Activated naive CD4-positive, alpha-beta T cell treated with anti-CD3 and anti-CD28 coated beads, Interleukin-2, amount 50 U/mL, for 16 hours (primary cell): ENCODE measurements around the gene KDM3B.

ENCODE experiments used
- DNase-seq: peaks from one replicate; pipeline ENCODE4 v3.0.0-alpha.2; 2020

The KDM3B gene

DNA sequence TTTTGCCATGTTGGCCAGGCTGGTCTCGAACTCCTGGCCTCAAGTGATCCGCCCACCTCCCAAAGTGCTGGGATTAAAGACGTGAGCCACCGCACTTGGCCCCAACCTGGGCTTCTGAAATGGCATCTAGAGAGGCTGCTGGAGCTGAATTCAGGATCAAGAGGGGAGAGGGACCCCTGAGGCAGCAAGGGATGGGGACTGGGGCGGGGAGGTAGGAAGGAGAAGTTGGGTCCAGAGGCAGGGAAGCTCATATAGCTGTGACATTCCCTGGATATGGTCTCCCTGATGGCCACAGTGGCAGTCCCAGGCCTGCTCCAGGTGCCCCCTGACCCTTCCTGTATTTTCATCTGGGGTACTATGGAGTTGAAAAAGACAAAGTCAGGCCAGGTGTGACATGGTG lies 98.5 kb downstream of the KDM3B start:
- DNase-seq: no peak

DNA sequence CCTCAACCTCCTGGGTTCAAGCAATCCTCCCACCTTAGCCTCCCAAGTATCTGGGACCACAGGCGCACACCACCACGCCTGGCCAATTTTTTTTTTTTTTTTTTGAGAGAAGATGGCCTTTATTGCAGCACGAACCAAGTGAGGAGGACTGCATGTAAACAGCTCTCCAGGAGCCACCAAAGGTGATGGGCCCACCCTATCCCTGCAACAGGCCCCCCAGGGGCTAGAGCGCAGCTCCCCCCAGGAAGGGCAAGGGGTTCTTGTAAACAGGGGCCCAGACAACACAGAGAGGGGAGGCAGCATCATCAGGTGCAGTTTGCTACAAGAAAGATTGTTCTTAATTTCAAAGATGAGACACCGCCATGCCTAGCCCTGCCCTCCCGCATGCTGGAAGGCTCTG lies 100.2 kb downstream of the KDM3B start:
- DNase-seq: no peak

DNA sequence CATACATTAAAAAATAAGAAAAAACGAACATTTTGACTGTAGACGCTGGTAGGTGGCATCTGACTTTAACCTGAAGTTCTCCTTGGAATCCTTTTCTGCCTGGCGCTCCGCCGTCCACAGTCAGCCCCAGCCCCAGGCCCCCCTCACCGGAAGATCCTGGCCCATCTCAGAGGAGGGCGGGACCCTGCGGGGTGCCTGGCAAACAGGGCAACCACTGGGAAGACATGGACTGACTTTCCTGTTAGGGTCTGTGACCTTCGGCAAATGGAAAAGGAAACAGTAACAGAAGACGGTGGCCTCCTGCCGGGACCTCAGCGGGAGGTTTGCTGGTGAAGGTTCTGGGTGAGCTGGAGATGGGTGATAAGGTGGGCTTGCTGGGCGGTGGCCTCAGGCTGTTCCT lies 101.1 kb downstream of the KDM3B start:
- no peak for DNase-seq

DNA sequence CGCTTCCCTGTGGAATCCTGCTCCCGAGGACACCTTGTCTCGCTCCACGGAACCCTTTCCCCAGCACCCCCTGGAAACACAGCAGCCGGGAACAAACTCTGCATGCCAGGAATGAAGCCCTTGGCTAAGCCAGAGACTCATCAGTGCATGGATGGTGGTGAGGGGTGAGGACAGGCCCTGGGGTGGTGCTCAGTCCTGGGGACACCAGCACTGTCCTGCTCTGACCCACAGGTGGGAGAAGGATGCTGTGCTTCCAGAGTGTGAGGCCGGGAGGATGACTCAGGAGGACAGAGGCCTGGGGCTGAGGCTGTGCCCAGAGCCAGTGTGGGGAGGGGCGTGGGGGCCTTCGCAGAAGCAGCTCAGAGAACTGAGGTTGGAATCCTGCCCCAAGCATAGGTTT lies 101.6 kb downstream of the KDM3B start:
- DNase-seq: no peak

DNA sequence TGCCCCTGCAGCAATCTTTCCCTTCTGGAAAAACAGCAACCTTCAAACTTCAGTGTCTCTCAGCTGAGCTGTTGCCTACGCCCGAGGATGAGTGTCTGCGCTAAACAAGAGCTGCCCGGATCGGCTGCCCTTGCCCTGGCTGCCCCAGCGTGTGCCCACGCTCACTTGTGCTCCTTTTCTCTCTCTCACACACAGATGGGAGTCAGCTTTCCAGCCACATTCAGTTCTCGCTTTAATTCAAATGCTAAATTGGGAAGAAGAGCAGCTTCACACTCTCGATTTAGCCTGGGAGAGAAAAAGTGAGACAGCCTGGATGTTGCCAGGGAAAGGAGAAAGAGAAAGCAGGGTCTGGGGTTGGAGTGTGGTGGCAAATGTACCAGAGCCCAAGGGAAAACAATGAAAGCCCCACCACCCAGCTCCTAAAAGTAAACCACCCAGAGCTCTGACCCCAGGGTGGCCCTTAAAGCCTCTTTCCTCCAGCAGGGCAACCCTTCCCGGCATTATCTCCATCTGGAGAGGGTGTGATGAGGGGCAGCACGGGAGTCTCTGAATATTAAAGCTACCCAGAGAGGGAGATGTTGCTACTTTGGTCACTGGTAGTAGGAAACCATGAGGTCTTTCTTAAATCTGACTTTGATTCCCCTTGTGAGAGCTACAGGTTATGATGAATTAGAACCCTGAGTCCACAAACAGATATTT lies 102.9 kb downstream of the KDM3B start:
- DNase-seq: no peak

DNA sequence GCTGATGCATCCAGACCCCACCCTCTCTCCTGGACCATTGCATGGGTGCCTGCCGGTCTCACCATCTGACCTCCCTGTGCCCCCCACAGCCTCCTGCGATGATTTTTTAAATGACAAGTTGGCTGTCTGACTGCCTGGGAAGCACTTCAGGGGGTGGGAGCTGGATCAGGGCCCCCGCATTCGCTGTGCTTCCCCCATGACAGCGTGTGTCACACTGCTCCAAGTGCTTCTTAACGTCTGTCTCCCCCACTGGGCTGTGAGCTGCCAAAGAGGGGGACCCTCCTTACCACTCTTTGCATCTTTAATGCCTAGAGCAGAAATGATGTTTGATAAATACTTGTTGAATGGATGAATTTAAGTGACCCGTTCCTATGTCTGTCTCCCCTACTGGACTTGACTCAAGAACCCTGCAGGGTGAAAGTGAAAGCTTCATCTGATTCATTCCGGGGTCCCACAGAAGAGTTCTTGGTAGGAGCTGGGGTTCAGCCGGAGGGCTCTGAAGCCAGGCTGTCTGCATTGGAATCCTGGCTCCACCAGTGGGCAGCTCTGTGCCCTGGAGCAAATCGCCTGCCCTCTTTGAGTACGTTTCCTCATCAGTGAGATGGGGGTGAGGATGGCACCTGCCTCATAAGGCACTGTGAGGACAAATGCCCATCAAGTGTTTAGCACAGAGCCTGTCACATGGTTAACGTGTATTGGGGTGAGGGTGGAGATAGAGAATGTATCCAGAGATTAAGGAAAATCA lies 105.2 kb downstream of the KDM3B start:
- no peak for DNase-seq

DNA sequence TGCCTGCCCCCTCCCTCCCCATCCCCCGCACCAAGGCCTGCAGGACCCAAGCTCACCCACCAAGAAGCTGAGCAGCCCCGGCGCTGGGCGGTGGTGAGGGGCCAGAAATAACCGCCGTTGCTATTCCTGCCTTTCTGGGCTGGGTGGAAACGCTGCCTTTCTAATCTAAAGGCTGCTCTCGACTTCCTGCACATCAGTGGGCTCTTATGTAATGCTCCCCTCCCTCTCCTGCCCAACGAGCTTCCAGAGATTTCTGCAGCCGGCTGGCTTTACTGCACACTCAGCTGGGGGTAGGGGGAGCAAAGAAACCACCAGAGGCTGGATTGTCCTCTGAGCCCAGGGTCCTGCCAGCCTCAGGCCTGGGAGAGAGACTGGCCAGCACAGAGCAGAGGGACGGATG lies 105.9 kb downstream of the KDM3B start:
- DNase-seq: no peak

DNA sequence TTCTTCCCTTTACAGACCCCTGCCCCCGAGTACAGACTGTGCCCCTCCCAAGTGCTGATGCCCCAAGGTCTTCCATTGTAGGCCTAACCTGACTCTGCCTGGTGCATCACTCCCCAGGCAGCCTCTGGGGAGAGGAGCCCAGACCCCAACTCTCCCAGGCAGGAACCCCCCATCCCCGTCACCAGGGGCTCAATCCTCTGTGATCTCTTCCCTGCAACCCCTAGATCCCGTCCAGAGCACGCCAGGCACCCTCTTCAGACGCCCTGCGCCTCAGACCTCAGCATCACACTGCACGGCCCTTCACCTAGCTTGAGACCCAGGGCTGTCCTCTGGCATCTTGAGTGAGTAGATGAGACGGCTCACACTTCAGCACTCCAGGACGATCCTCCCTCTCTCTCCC lies 106.4 kb downstream of the KDM3B start:
- no peak for DNase-seq

DNA sequence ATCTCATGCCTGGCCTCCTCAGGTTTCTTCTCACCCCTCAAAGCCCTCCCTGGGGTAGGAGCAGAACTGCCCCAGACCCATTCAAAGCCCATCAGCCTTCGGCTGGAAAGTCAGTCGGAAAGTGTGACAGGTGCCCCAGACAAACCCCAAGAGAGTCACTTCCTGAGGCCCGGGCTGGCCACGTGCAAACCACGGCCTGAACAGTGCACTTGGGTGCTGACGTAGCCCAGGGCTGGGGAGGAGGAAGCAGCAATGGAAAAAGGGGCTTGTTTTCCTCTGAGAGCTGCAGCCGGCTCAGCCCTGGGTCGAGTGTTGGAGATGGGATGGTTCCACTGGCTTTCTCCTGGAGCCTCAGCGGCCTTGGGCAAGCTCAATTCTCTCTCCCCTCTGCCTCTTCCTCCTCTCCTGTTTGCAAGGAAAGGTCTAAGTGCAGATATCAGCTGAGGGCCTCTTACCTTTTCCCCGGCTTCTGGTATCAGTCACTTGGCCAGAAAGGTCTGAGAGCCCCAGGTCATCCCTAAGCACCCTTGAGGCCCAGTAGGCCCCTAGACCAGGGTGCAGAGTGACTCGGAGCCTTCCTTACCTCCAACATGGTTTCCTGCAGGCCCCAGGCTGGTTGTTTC lies 106.9 kb downstream of the KDM3B start:
- DNase-seq: peak; percentile 81

DNA sequence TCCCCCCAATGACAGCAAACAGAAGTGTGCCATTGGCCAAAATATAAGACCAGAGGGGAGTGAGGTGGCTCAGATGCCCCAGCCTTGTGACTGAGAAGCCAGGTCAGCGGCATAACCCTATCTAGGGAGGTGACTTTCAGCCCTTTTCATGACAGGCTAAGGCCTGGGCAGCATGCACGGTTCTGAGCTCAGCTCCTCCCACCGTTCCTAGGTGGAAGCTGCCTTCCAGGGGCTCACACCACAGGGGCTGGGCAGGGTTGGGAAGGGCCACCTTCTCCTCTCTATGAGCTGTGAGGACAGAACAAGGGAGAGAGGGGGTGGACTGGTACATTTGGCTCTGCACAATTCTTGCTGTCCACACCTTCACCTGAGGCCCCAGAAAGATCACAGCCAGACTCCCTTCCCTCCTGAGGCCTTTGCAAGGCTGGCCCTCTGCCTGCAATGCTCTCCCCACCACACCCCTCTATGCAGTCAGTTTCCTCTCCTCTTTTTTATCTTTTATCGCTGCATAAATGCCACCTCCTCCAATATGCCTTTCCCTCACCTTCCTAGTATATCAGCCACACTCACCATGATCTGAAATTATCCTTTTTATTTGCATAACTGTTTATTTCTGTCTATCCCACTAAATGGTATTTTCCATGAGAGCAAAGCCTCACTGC lies 107.7 kb downstream of the KDM3B start:
- DNase-seq: no peak

DNA sequence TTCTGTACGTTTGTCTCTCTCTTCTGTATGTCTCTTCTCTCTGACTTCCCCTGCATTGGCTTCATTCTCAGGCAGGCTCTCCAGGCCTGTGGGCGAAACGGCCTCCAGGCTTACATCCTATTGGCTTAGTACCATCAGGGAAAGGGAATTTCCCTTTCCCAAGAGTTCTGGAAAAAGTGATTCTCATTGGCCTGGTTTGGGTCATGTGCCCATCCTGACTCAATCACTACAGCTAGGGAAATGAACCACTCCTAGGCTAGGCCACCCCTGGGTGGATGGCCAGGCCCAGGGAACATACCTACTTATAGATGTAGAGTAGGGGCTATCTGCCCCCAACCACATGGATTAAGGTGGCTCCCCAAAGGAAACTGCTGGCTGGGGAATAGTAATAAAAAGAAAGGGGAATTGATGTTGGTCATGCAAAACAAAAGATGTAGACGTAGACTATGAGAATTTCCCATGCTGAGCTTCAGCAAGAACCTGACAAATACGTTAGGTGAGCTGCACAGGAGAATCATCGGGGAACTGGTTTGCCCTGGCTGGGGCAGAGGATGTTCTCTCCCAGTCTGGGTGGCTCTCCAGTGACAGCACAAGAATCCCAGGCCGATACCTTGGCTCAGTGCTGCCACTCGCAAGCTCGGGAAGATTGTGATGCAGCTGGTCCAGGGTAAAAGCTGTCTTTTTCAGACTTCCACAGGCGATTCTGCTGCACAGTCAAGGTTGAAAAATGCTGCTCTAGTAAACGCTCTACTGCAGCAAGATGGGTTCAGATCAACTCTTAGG lies 109.0 kb downstream of the KDM3B start:
- DNase-seq: no peak

DNA sequence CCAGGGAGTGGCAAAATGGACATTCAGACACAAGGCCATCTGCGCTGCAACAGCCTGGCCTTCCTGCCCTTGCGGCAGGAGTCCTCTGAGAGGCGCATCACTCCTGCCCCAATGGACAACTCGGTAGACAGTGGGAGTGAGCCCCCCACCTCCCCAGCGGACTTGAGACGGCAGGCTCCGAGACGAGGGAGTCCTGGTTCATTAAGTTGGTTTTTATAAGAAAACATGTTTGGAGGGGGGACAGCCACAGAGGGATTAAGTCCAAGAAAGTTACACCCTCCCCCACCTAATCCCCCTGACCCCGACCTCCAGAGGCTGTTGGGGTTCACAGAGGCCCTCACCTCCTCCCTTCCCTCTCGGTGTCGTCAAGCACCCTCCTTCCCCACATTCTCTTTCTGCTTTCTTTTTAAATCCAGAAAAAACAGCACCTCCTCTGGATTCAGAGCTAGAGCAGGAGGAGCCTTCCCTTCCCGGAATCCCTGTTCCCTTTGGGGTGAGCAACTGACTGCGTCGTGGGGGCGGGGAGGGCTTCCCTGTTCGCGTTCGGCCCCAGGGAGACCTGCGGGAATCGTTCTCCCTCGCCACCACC lies 111.0 kb downstream of the KDM3B start:
- DNase-seq: no peak

DNA sequence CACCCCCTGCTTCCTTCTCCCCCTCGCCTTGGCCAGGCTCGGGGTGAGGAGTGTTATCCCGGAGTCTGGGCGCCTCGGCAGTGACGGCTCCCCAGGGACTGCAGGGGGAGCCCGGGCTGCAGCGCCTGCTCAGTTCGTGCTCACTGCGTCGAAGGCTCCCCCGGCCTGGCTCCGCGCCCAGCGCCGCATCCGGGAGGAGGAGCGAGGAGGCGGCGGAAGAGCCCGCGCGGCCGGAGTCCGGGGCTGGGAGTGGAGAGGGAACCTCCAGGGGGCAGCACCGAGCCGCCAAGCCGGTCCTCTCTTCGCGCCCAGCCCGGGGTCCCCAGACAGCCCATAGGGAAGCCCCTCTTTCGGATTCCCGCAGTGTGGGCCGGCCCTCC lies 111.5 kb downstream of the KDM3B start:
- peak; percentile 93 for DNase-seq

DNA sequence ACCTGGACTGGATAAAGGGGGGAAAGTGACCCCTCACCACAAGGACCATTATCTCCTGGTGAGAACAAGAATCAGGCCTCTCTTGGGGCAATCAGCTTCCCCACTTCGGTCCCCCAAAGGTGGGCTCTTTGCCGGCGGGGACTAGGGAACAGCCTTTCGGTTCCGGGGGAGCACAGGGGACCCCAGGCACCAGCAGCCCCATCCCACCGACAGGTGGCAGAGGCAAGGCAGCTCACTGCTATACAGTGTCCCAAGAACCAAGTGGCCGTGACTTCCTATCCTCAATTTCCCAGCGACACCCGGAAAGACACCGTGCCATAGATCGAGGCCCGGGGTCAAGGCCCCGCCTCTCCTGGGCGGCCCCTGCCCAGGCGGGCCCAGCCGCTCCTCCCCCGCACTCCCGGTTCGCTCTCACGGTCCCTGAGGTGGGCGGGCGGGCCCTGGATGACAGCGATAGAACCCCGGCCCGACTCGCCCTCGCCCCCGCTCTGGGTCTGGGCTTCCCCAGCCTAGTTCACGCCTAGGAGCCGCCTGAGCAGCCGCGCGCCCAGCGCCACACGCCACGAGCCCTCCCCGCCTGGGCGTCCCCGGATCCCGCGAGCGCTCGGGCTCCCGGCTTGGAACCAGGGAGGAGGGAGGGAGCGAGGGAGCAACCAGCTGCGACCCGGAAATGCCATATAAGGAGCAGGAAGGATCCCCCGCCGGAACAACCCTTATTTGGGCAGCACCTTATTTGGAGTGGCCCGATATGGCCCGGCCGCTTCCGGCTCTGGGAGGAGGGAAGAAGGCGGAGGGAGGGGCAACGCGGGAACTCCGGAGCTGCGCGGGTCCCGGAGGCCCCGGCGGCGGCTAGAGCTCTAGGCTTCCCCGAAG lies 112.1 kb downstream of the KDM3B start:
- DNase-seq: peak; percentile 92

DNA sequence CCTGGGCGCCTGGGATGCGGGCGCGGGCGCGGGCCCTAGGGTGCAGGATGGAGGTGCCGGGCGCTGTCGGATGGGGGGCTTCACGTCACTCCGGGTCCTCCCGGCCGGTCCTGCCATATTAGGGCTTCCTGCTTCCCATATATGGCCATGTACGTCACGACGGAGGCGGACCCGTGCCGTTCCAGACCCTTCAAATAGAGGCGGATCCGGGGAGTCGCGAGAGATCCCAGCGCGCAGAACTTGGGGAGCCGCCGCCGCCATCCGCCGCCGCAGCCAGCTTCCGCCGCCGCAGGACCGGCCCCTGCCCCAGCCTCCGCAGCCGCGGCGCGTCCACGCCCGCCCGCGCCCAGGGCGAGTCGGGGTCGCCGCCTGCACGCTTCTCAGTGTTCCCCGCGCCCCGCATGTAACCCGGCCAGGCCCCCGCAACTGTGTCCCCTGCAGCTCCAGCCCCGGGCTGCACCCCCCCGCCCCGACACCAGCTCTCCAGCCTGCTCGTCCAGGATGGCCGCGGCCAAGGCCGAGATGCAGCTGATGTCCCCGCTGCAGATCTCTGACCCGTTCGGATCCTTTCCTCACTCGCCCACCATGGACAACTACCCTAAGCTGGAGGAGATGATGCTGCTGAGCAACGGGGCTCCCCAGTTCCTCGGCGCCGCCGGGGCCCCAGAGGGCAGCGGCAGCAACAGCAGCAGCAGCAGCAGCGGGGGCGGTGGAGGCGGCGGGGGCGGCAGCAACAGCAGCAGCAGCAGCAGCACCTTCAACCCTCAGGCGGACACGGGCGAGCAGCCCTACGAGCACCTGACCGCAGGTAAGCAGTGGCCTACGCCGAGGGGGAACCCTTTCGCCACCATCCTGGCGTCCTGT lies 113.0 kb downstream of the KDM3B start, which contains the start of gene EGR1:
Gene EGR1 (plus strand): TSS at position 219 of the 864 bp plus-strand sequence. CDS start 283 bp downstream, at position 502.
- peak; percentile 91 for DNase-seq

DNA sequence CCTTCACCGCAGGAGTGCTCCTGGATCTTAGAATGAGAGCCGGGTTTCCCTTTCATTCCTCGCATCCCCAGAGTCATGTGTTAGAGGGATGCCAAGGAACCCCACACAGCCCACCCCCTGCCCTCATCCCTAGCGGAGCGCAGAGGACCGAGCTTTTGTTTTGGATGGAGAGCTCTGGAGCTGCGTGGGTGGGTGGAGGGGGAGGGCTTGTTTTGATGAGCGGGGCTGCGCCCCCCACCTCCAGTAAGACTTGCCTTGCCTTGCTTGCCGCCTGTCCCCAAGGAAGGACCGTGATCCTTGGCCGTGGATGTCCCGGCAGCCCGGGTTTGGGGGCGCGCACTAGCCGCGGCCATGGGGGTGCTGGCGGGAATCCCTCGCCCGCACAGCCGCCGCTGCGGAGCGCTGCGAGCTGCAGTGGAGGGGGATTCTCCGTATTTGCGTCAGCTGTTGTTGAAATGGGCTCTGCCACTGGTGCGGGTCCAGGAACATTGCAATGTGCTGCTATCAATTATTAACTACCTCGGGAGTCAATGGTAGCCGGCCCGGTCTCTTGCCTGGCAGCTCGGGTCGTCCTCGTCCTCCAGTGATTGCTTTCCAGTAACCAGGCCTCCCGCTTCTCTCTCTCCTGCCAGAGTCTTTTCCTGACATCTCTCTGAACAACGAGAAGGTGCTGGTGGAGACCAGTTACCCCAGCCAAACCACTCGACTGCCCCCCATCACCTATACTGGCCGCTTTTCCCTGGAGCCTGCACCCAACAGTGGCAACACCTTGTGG lies 113.8 kb downstream of the KDM3B start:
- peak; percentile 31 for DNase-seq

DNA sequence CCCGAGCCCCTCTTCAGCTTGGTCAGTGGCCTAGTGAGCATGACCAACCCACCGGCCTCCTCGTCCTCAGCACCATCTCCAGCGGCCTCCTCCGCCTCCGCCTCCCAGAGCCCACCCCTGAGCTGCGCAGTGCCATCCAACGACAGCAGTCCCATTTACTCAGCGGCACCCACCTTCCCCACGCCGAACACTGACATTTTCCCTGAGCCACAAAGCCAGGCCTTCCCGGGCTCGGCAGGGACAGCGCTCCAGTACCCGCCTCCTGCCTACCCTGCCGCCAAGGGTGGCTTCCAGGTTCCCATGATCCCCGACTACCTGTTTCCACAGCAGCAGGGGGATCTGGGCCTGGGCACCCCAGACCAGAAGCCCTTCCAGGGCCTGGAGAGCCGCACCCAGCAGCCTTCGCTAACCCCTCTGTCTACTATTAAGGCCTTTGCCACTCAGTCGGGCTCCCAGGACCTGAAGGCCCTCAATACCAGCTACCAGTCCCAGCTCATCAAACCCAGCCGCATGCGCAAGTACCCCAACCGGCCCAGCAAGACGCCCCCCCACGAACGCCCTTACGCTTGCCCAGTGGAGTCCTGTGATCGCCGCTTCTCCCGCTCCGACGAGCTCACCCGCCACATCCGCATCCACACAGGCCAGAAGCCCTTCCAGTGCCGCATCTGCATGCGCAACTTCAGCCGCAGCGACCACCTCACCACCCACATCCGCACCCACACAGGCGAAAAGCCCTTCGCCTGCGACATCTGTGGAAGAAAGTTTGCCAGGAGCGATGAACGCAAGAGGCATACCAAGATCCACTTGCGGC lies 114.6 kb downstream of the KDM3B start:
- DNase-seq: no peak

DNA sequence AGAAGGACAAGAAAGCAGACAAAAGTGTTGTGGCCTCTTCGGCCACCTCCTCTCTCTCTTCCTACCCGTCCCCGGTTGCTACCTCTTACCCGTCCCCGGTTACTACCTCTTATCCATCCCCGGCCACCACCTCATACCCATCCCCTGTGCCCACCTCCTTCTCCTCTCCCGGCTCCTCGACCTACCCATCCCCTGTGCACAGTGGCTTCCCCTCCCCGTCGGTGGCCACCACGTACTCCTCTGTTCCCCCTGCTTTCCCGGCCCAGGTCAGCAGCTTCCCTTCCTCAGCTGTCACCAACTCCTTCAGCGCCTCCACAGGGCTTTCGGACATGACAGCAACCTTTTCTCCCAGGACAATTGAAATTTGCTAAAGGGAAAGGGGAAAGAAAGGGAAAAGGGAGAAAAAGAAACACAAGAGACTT lies 115.2 kb downstream of the KDM3B start:
- DNase-seq: no peak
